K562 (cell line): ENCODE data around the gene MAP1LC3B. TPM values are rescaled to one million over a fixed set of nuclear protein-coding genes. Genes with fewer than 3 reads are reported as not detected.
A peak's percentile ranks its signal among the peaks of the same experiment; 100 is the strongest.

Source experiments
- ATAC-seq: fragments of 200-7000 bp; cut with Tn5 transposase; 3 replicates; pipeline ENCODE4 v1.9.1; 2020; ENCODE audit warnings: moderate library complexity
- BruUV-seq: library from RNA; stranded (reverse); fragments of 400-500 nt; replicated peaks from 2 replicates; lab custom pipeline; 2021; lab: Mats Ljungman, UMichigan
- CTCF ChIA-PET: fragments of 300-600 bp; formaldehyde crosslinking; extraction: SDS; loops from one replicate; lab custom pipeline; 2021; ENCODE audit warnings: low intra/inter-chr PET ratio; lab: Yijun Ruan, JAX
- POLR2A ChIA-PET: fragments of 300-600, 350-650 bp; sonication (Branson Sonifier 250); formaldehyde crosslinking; extraction: SDS; loops from one replicate; lab custom pipeline; 2021; ENCODE audit warnings: antibody characterized with exemption, inconsistent platforms; lab: Yijun Ruan, JAX
- DNase-seq, 4 experiments: peaks; one replicate each; pipeline versions ENCODE4 v3.0.0 to v3.0.0-alpha.2; 2011 to 2018; ENCODE audit warnings: low spot score in 3 of 4, mixed read lengths in 3 of 4; ENCODE audit errors: extremely low read depth in 1 of 4
- FAIRE-seq: peaks from 2 replicates; lab custom pipeline; 2011; peaks lifted over from hg19 to GRCh38; lab: Jason Lieb, UNC
- H2AFZ ChIP-seq: 2 replicates; pipeline ENCODE4 v1.6.0; 2011; ENCODE audit warnings: low read depth, low read length, control low read depth, inconsistent platforms
- H3K27ac ChIP-seq: fragments of 200-600 bp; 3 replicates; pipeline ENCODE4 v1.8.0; 2011; ENCODE audit warnings: low read depth, mild to moderate bottlenecking, control low read depth, inconsistent platforms, low read length, moderate library complexity, mixed read lengths; ENCODE audit errors: extremely low read depth
- H3K27me3 ChIP-seq, 2 experiments: fragments of 300-600 bp in 1 of 2; 2 replicates in 1 of 2; 3 replicates in 1 of 2; pipeline versions ENCODE4 v1.6.0 to v1.8.0; 2011; ENCODE audit warnings: inconsistent platforms in 2 of 2, low read length in 2 of 2, mild to moderate bottlenecking in 1 of 2, mixed read lengths in 1 of 2, moderate library complexity in 1 of 2; ENCODE audit not compliant: control insufficient read depth in 2 of 2, insufficient read depth in 2 of 2
- H3K36me3 ChIP-seq: fragments of 300-600 bp; 3 replicates; pipeline ENCODE4 v1.8.0; 2011; ENCODE audit warnings: mild to moderate bottlenecking, low read length, inconsistent platforms; ENCODE audit not compliant: control insufficient read depth, insufficient read depth
- H3K4me1 ChIP-seq, 2 experiments: fragments of 200-600 bp in 1 of 2; replicated peaks in 1 of 2; 2 replicates in 1 of 2; 3 replicates in 1 of 2; pipeline versions ENCODE4 v1.5.1 to v1.8.0; 2011; ENCODE audit warnings: inconsistent platforms in 2 of 2, low read length in 2 of 2, mild to moderate bottlenecking in 1 of 2, mixed read lengths in 1 of 2, moderate library complexity in 1 of 2; ENCODE audit not compliant: control insufficient read depth in 2 of 2, insufficient read depth in 2 of 2
- H3K4me2 ChIP-seq: 2 replicates; pipeline ENCODE4 v1.6.1; 2011; ENCODE audit warnings: low read length, control low read depth, inconsistent platforms, mixed read lengths; ENCODE audit not compliant: insufficient read depth
- H3K4me3 ChIP-seq: fragments of 200-600 bp; sonication (generic), shearing (Covaris generic); 2 replicates; pipeline ENCODE4 v1.5.1; 2016; ENCODE audit warnings: control low read depth, inconsistent platforms
- H3K79me2 ChIP-seq: fragments of 200-600 bp; 3 replicates; pipeline ENCODE4 v1.8.0; 2011; ENCODE audit warnings: low read length, inconsistent platforms; ENCODE audit not compliant: control insufficient read depth, insufficient read depth
- H3K9ac ChIP-seq, 2 experiments: 2 replicates each; pipeline versions ENCODE4 v1.6.0 to v1.6.1; 2011; ENCODE audit warnings: low read depth in 2 of 2, low read length in 2 of 2, control low read depth in 1 of 2, inconsistent platforms in 1 of 2, mild to moderate bottlenecking in 1 of 2, mixed read lengths in 1 of 2; ENCODE audit not compliant: insufficient read depth in 1 of 2
- H3K9me1 ChIP-seq: one replicate; pipeline ENCODE4 v1.6.0; 2011; ENCODE audit warnings: inconsistent platforms, mild to moderate bottlenecking, low read length, moderate library complexity; ENCODE audit not compliant: control insufficient read depth, insufficient read depth
- H3K9me3 ChIP-seq: replicated peaks from 2 replicates; pipeline ENCODE4 v1.5.1; 2011; ENCODE audit warnings: low read depth, low read length, inconsistent platforms; ENCODE audit not compliant: control insufficient read depth, insufficient read depth
- H4K20me1 ChIP-seq: replicated peaks from 2 replicates; pipeline ENCODE4 v1.6.1; 2011; ENCODE audit warnings: low read length, inconsistent platforms, mixed read lengths; ENCODE audit not compliant: control insufficient read depth, insufficient read depth
- BACH1 ChIP-seq: fragments of 200-800 bp; sonication (Bioruptor generic); IDR thresholded peaks from 2 replicates; pipeline ENCODE4 v1.6.1; 2016; ENCODE audit warnings: missing genetic modification characterization, missing compliant biosample characterization
- CBX2 ChIP-seq: fragments of 200-600 bp; sonication (generic); IDR thresholded peaks from one replicate; pipeline ENCODE4 v1.6.1; 2012; ENCODE audit warnings: mild to moderate bottlenecking, low read length, inconsistent platforms; ENCODE audit not compliant: insufficient read depth, poor library complexity, severe bottlenecking
- FIP1L1 ChIP-seq: fragments of 200-400 bp; formaldehyde crosslinking; IDR thresholded peaks from 2 replicates; pipeline ENCODE4 v1.6.1; 2018; ENCODE audit warnings: mild to moderate bottlenecking, low read depth, low read length; ENCODE audit not compliant: poor library complexity, severe bottlenecking
- FOXK1 ChIP-seq: sonication (generic); formaldehyde crosslinking; IDR thresholded peaks from 2 replicates; pipeline ENCODE4 v1.8.0; 2022; ENCODE audit warnings: missing genetic modification reagents, mild to moderate bottlenecking, borderline replicate concordance
- IRF2 ChIP-seq: sonication (generic); formaldehyde crosslinking; IDR thresholded peaks from 2 replicates; pipeline ENCODE4 v1.8.1; 2022; ENCODE audit warnings: mild to moderate bottlenecking, missing genetic modification reagents
- MECOM ChIP-seq: fragments of 250-450 bp; sonication (Bioruptor Pico); IDR thresholded peaks from 2 replicates; pipeline ENCODE4 v1.8.0; 2022; ENCODE audit warnings: inconsistent platforms
- MTA3 ChIP-seq: fragments of 450-650 bp; formaldehyde crosslinking; IDR thresholded peaks from 2 replicates; pipeline ENCODE4 v1.6.1; 2017; ENCODE audit warnings: mild to moderate bottlenecking, borderline replicate concordance
- POLR2B ChIP-seq: fragments of 450-650 bp; IDR thresholded peaks from 2 replicates; pipeline ENCODE4 v1.6.1; 2018; ENCODE audit warnings: low read depth; ENCODE audit not compliant: partially characterized antibody
- RBM25 ChIP-seq: fragments of 200-400 bp; formaldehyde crosslinking; IDR thresholded peaks from 2 replicates; pipeline ENCODE4 v1.6.1; 2018; ENCODE audit warnings: low read length, low read depth, moderate library complexity; ENCODE audit not compliant: severe bottlenecking
- SAP30 ChIP-seq: fragments of 200-600 bp; sonication (generic); IDR thresholded peaks from 2 replicates; pipeline ENCODE4 v1.6.1; 2012; ENCODE audit warnings: borderline replicate concordance, low read depth, mild to moderate bottlenecking, moderate library complexity, low read length, control low read depth, inconsistent platforms; ENCODE audit not compliant: insufficient read depth, poor library complexity, severe bottlenecking
- ZNF507 ChIP-seq: conservative IDR thresholded peaks from 2 replicates; pipeline ENCODE4 v1.6.1; 2017; ENCODE audit warnings: missing genetic modification characterization, missing compliant biosample characterization
- WGBS: fragments of 100-300 bp; shearing (Covaris generic); methylation state at CpG from one replicate; pipeline ENCODE4 v1.1.6; 2016; ENCODE audit warnings: low coverage, mixed read lengths; ENCODE audit not compliant: insufficient coverage; ENCODE audit errors: missing lambda C conversion rate; 5-methylcytosine and 5-hydroxymethylcytosine counted together
- in situ Hi-C: fragments of 300-500 bp; cut with MboI; formaldehyde crosslinking; loops from 4 replicates; pipeline ENCODE4 v1.15.0; 2018; ENCODE audit warnings: inconsistent platforms, mixed read lengths
- intact Hi-C: fragments of 100-400 bp; cut with micrococcal nuclease; formaldehyde crosslinking; loops from 2 replicates; pipeline ENCODE4 v1.14.2; 2022
- polyA plus RNA-seq, 8 experiments: library from polyadenylated mRNA; depleted of rRNA in 4 of 8; stranded (reverse) in 5 of 8; unstranded in 3 of 8; fragments of >200 nt; fragmentation: Nextera tagmentation in 2 of 8; fragmentation: Illumina TruSeq in 1 of 8; extraction: Ambion mirVana in 2 of 8; extraction: Trizol in 1 of 8; gene quantifications; 2 replicates each; pipeline versions ENCODE4 v1.2.1 to v1.2.3, GENCODE V29; 2011 to 2014; ENCODE audit warnings: inconsistent platforms in 1 of 8, missing spikeins in 1 of 8
- total RNA-seq, 7 experiments: library from RNA; depleted of rRNA in 6 of 7; stranded (reverse); fragments of >200 nt in 6 of 7; fragmentation: Illumina TruSeq in 2 of 7; extraction: Trizol in 2 of 7; gene quantifications; 2 replicates each; pipeline versions ENCODE4 v1.2.1 to v1.2.3, GENCODE V29; 2011 to 2021; ENCODE audit warnings: low replicate concordance in 1 of 7

The MAP1LC3B gene
- total and polyA plus RNA-seq, 9 of the 15 experiments (the other 6 are each of a cell fraction or from before 2014, with no cell fraction given): 16.0 to 81.5 (median 36.7) TPM

DNA sequence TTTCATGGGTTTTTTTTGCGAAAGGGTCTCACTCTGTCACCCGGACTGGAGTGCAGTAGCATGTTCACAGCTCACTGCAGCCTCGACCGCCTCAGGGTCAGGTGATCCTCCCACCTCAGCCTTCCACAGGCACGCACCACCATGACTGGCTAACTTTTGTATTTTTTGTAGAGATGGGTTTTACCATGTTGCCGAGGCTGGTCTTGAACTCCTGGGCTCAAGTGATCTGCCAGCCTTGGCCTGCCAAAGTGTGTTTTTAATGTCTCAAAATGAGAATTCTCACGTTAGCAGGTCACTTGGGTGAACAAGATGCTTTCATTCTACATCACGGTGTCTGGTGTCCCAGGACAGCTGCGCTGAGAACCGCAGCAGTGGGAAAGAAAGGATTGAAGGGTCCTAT lies 11.7 kb upstream of the MAP1LC3B start:
- in situ Hi-C loops: no loop called here
- BruUV-seq: no TSS peak
- Histone ChIP-seq H3K27ac (no peak overlapping the region), H3K9me1 (no peaks in the 10 kb centered on the region), H3K9me3 (no peaks in the 10 kb centered on the region), H2AFZ (no peak overlapping the region), H3K4me2 (peak overlapping the region; percentile 9; the same call in 1 of the 2 replicates), H3K27me3 (no peaks in the 10 kb centered on the region), H3K9ac (no peak overlapping the region), H3K4me1 (peaks cover 37 to 43% of the 10 kb centered on the region in 2 experiments), H4K20me1 (peaks cover 4% of the 10 kb centered on the region; the same call in 1 of the 2 replicates), H3K4me3 (no peak overlapping the region), H3K79me2 (peaks cover 80% of the 10 kb centered on the region), H3K36me3 (peaks cover 26% of the 10 kb centered on the region; the same call in 2 of the 3 replicates)
- WGBS: 84% methylated on average over 9 of the region's 10 CpGs
- POLR2A ChIA-PET: interaction anchor here (1.2 to 6.1 kb wide), 3 partner anchors 12 to 16 kb away, joined by 3 to 43 read pairs (median 5); partner anchors contain the start of gene MAP1LC3B
- CTCF ChIA-PET: no interaction called here
- FAIRE-seq (no peak), DNase-seq (no peak), ATAC-seq (no peak)
- intact Hi-C loops: no loop called here
- TF ChIP-seq FOXK1 (no peak), FIP1L1 (no peak), MECOM (no peak), RBM25 (no peak), SAP30 (no peak), BACH1 (tag) (no peak), CBX2 (no peak), IRF2 (CRISPR knock-in tag) (no peak), POLR2B (no peak), ZNF507 (tag) (no peak), MTA3 (no peak)
